Keratinocyte (primary cell): ENCODE results near the gene ADD2. TPM values are rescaled to one million over a fixed set of nuclear protein-coding genes. Genes with fewer than 3 reads are reported as not detected.

Experiments used
- DNase-seq: peaks from one replicate; pipeline ENCODE4 v3.0.0-alpha.2; 2011; ENCODE audit warnings: low read depth, missing footprints, low spot score
- FAIRE-seq: peaks from 2 replicates; lab custom pipeline; 2011; peaks lifted over from hg19 to GRCh38; lab: Jason Lieb, UNC
- H2AFZ ChIP-seq: 2 replicates; pipeline ENCODE4 v1.6.0; 2012; ENCODE audit warnings: low read length, control low read depth, inconsistent platforms; ENCODE audit not compliant: control insufficient read depth
- H3K27ac ChIP-seq: 2 replicates; pipeline ENCODE4 v1.5.1; 2011; ENCODE audit warnings: low read length; ENCODE audit not compliant: control insufficient read depth, insufficient read depth
- H3K27me3 ChIP-seq: 3 replicates; pipeline ENCODE4 v1.6.0; 2011; ENCODE audit warnings: low read length; ENCODE audit not compliant: control insufficient read depth, insufficient read depth; ENCODE audit errors: extremely low read depth
- H3K36me3 ChIP-seq, 2 experiments: 2 replicates in 1 of 2; 3 replicates in 1 of 2; pipeline ENCODE4 v1.5.1; 2011; ENCODE audit warnings: low read length in 2 of 2, mild to moderate bottlenecking in 1 of 2; ENCODE audit not compliant: control insufficient read depth in 2 of 2, insufficient read depth in 2 of 2; ENCODE audit errors: extremely low read depth in 1 of 2
- H3K4me1 ChIP-seq: 3 replicates; pipeline ENCODE4 v1.5.1; 2011; ENCODE audit warnings: low read length; ENCODE audit not compliant: control insufficient read depth, insufficient read depth; ENCODE audit errors: extremely low read depth
- H3K4me2 ChIP-seq: 3 replicates; pipeline ENCODE4 v1.6.0; 2011; ENCODE audit warnings: low read depth, low read length; ENCODE audit not compliant: control insufficient read depth, insufficient read depth; ENCODE audit errors: extremely low read depth
- H3K4me3 ChIP-seq, 3 experiments: fragments of 200-600 bp in 1 of 3; sonication (generic) in 1 of 3; 2 replicates in 2 of 3; 3 replicates in 1 of 3; pipeline ENCODE4 v1.5.1; 2011 to 2016; ENCODE audit warnings: low read length in 3 of 3, mild to moderate bottlenecking in 3 of 3, control low read depth in 2 of 3, inconsistent platforms in 1 of 3, low read depth in 1 of 3, mixed read lengths in 1 of 3, mixed run types in 1 of 3, moderate library complexity in 1 of 3; ENCODE audit not compliant: control insufficient read depth in 2 of 3, insufficient read depth in 2 of 3; ENCODE audit errors: extremely low read depth in 1 of 3
- H3K79me2 ChIP-seq: 2 replicates; pipeline ENCODE4 v1.6.0; 2012; ENCODE audit warnings: low read length; ENCODE audit not compliant: control insufficient read depth, insufficient read depth
- H3K9ac ChIP-seq: 3 replicates; pipeline ENCODE4 v1.6.0; 2011; ENCODE audit warnings: low read length; ENCODE audit not compliant: control insufficient read depth, insufficient read depth; ENCODE audit errors: extremely low read depth
- H3K9me1 ChIP-seq: 3 replicates; pipeline ENCODE4 v1.6.0; 2011; ENCODE audit warnings: low read length; ENCODE audit not compliant: control insufficient read depth, insufficient read depth; ENCODE audit errors: extremely low read depth
- H3K9me3 ChIP-seq: 2 replicates; pipeline ENCODE4 v1.5.1; 2012; ENCODE audit warnings: low read depth, low read length; ENCODE audit not compliant: control insufficient read depth
- H4K20me1 ChIP-seq: 3 replicates; pipeline ENCODE4 v1.6.0; 2011; ENCODE audit warnings: low read length; ENCODE audit not compliant: control insufficient read depth, insufficient read depth; ENCODE audit errors: extremely low read depth
- CTCF ChIP-seq, 3 experiments: IDR thresholded peaks in 1 of 3; conservative IDR thresholded peaks in 1 of 3; optimal IDR thresholded peaks in 1 of 3; 2 replicates in 2 of 3; 3 replicates in 1 of 3; pipeline versions ENCODE3 to v1.5.1; 2011; ENCODE audit warnings: low read length in 3 of 3, mild to moderate bottlenecking in 3 of 3, moderate library complexity in 2 of 3, control low read depth in 1 of 3, inconsistent platforms in 1 of 3; ENCODE audit not compliant: insufficient read depth in 2 of 3; ENCODE audit errors: extremely low read depth in 1 of 3
- EZH2 ChIP-seq: IDR thresholded peaks from one replicate; pipeline ENCODE4 v1.6.1; 2012; ENCODE audit warnings: inconsistent platforms, mild to moderate bottlenecking, low read length, moderate library complexity
- dilution Hi-C: fragments of 300-500 bp; cut with MboI; formaldehyde crosslinking; loops from one replicate; pipeline ENCODE4 v1.7.0; 2020; ENCODE audit warnings: low sequenced_read_pairs; ENCODE audit not compliant: extremely low pct_ligation_motif_present
- polyA plus RNA-seq, 5 experiments: library from polyadenylated mRNA; depleted of rRNA in 3 of 5; stranded (reverse) in 3 of 5; stranded (forward) in 1 of 5; unstranded in 1 of 5; fragments of >200 nt; gene quantifications; 1 replicate in 1 of 5; 2 replicates in 3 of 5; 3 replicates in 1 of 5; pipeline versions ENCODE4 v1.2.1 to v1.2.3, GENCODE V29; 2011 to 2012; ENCODE audit warnings: missing spikeins in 2 of 5, low read depth in 1 of 5, low replicate concordance in 1 of 5

ADD2 gene
- polyA plus RNA-seq, 1 donor (not counting 4 experiments of a cell fraction or from before 2014, with no cell fraction given) = 0.05 TPM

GRCh38 chr2:70797506-70797905 lies 29.5 kb upstream of the ADD2 start:
- Histone ChIP-seq H4K20me1 (no peaks in the 10 kb centered on the region), H3K4me3 (no peak overlapping the region), H3K36me3 (no peaks in the 10 kb centered on the region), H3K4me1 (no peaks in the 10 kb centered on the region), H3K9me1 (no peaks in the 10 kb centered on the region), H3K27me3 (peaks cover 23% of the 10 kb centered on the region), H3K9me3 (no peaks in the 10 kb centered on the region), H3K79me2 (no peaks in the 10 kb centered on the region), H2AFZ (no peak overlapping the region), H3K27ac (no peak overlapping the region), H3K9ac (no peak overlapping the region), H3K4me2 (no peak overlapping the region)
- dilution Hi-C loops = loop anchor here (25.0 kb wide), 1 partner anchor 485 kb away; the partner anchor contains the start of gene FAM136A
- FAIRE-seq (no peak), DNase-seq (no peak)
- TF ChIP-seq CTCF (optimal IDR thresholded peaks at IDR 0.05 in 1 of 3, IDR thresholded peaks at IDR 0.05 in 1 of 3, conservative IDR thresholded peaks at IDR 0.05 in 1 of 3; ENCODE audit: extremely low read depth in 1 of 3, insufficient read depth in 2 of 3, low read length in 3 of 3) (no peak), EZH2 (no peak)

GRCh38 chr2:70796262-70796661 lies 28.3 kb upstream of the ADD2 start:
- no peaks in the 10 kb centered on the region for H3K9me1 ChIP-seq
- no peak overlapping the region for H3K27ac ChIP-seq
- H3K79me2 ChIP-seq = no peaks in the 10 kb centered on the region
- H3K27me3 ChIP-seq = peaks cover 23% of the 10 kb centered on the region
- no peaks in the 10 kb centered on the region for H4K20me1 ChIP-seq
- H3K4me2 ChIP-seq = no peak overlapping the region
- no peak overlapping the region for H3K9ac ChIP-seq
- dilution Hi-C loops = loop anchor here (25.0 kb wide), 1 partner anchor 484 kb away; the partner anchor contains the start of gene FAM136A
- H2AFZ ChIP-seq = no peak overlapping the region
- FAIRE-seq (no peak), DNase-seq (no peak)
- TF ChIP-seq CTCF (optimal IDR thresholded peaks at IDR 0.05 in 1 of 3, IDR thresholded peaks at IDR 0.05 in 1 of 3, conservative IDR thresholded peaks at IDR 0.05 in 1 of 3; ENCODE audit: extremely low read depth in 1 of 3, insufficient read depth in 2 of 3, low read length in 3 of 3) = no peak
- TF ChIP-seq EZH2 = no peak
- no peaks in the 10 kb centered on the region for H3K9me3 ChIP-seq
- no peaks in the 10 kb centered on the region for H3K36me3 ChIP-seq
- H3K4me1 ChIP-seq = no peaks in the 10 kb centered on the region
- no peak overlapping the region for H3K4me3 ChIP-seq
